ENCODE data around the gene ARMH1.
A peak's percentile ranks its signal among the peaks of the same experiment; 100 is the strongest.

Gene ARMH1

DNA sequence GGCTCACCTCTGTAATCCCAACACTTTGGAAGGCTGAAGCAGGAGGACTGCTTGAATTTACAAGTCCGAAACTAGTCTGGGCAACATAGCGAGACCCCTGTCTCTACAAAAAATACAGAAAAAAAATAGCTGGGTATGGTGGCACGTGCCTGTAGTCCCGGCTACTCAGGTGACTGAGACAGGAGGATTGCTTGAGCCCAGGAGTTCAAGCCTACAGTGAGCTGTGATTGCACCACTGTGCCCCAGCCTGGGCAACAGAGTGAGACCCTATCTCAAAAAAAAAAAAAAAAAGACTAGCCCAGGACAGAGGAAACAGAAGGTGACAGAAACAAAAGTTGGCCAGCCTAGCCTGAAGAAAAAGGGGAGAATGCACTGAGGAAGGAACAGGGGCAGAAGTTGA is 21.2 kb downstream of the ARMH1 start:
- 0 out of 2 replicates have a peak, but pooled peaks cover 2% of the 10 kb centered on the region for H3K4me1 ChIP-seq (ENCODE audit: control insufficient read depth, insufficient read depth, low read length)
- ChIA-PET POLR2A (no interaction called here), CTCF (no interaction called here)
- no peak overlapping the region for H3K4me3 ChIP-seq (ENCODE audit: low read depth, low read length)
- no peak overlapping the region for H3K27ac ChIP-seq (ENCODE audit: extremely low read depth, low read depth, low read length)
- no peaks in the 10 kb centered on the region for H3K9me3 ChIP-seq (ENCODE audit: control insufficient read depth, insufficient read depth, low read depth, low read length)
- H3K36me3 ChIP-seq (ENCODE audit: control insufficient read depth in 2 of 2, insufficient read depth in 1 of 2, low read length in 2 of 2) = no peaks in the 10 kb centered on the region
- TF ChIP-seq, protein P1, sequence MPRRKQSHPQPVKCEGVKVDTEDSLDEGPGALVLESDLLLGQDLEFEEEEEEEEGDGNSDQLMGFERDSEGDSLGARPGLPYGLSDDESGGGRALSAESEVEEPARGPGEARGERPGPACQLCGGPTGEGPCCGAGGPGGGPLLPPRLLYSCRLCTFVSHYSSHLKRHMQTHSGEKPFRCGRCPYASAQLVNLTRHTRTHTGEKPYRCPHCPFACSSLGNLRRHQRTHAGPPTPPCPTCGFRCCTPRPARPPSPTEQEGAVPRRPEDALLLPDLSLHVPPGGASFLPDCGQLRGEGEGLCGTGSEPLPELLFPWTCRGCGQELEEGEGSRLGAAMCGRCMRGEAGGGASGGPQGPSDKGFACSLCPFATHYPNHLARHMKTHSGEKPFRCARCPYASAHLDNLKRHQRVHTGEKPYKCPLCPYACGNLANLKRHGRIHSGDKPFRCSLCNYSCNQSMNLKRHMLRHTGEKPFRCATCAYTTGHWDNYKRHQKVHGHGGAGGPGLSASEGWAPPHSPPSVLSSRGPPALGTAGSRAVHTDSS (tag by site-specific recombination; IDR thresholded peaks at IDR 0.05) = no peak
- peak; percentile 87 for TF ChIP-seq ZNF121 (tag by site-specific recombination; IDR thresholded peaks at IDR 0.05)

DNA sequence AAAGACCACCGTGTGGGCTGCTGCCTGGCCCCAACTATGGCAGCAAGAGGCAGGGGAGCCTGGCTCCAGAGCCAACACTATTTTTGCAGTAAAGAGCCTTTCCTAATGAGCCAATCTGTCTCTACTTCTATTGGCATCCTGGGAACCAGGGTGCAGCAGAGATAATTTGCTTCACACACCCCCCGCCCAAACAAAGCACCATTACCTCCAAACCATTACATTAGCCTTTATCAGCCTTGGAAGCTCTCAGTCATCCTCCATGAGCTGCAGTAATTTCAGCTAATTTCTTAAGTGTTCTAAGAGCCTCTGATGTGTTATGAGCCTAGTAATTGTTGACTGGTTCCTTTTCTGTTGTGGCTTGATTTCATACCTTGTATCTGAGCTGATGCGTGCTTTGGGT is 21.6 kb downstream of the ARMH1 start:
- H3K36me3 ChIP-seq (ENCODE audit: control insufficient read depth in 2 of 2, insufficient read depth in 1 of 2, low read length in 2 of 2) = no peaks in the 10 kb centered on the region
- no peak overlapping the region for H3K4me3 ChIP-seq (ENCODE audit: low read depth, low read length)
- POLR2A ChIA-PET = interaction anchor here (1.2 to 1.3 kb wide), 2 partner anchors 11 to 607 kb away, joined by 4 to 10 read pairs; no protein-coding TSS in a partner anchor
- TF ChIP-seq ZNF223 (tag by site-specific recombination; IDR thresholded peaks at IDR 0.05) = no peak
- no peak for TF ChIP-seq ZNF155 (tag by site-specific recombination; IDR thresholded peaks at IDR 0.05)
- 0 out of 2 replicates have a peak, but pooled peaks have one; percentile 45 for TF ChIP-seq ZSCAN16 (tag by site-specific recombination; IDR thresholded peaks at IDR 0.05)
- no peak for TF ChIP-seq ZNF791 (tag by site-specific recombination; IDR thresholded peaks at IDR 0.05)
- 0 out of 2 replicates have a peak, but pooled peaks cover 2% of the 10 kb centered on the region for H3K4me1 ChIP-seq (ENCODE audit: control insufficient read depth, insufficient read depth, low read length)
- H3K9me3 ChIP-seq (ENCODE audit: control insufficient read depth, insufficient read depth, low read depth, low read length) = no peaks in the 10 kb centered on the region
- no peak overlapping the region for H3K27ac ChIP-seq (ENCODE audit: extremely low read depth, low read depth, low read length)
- CTCF ChIA-PET = interaction anchor here (1.0 to 1.3 kb wide), 2 partner anchors 12 to 43 kb away, joined by 5 to 7 read pairs; no protein-coding TSS in a partner anchor

- no peak overlapping the region for H3K27ac ChIP-seq (ENCODE audit: extremely low read depth, low read depth, low read length)
- no peaks in the 10 kb centered on the region for H3K36me3 ChIP-seq (ENCODE audit: control insufficient read depth in 2 of 2, insufficient read depth in 1 of 2, low read length in 2 of 2)
- POLR2A ChIA-PET = interaction anchor here (0.7 to 1.3 kb wide), 4 partner anchors 10 to 606 kb away, joined by 3 to 10 read pairs (median 4); partner anchors contain the start of gene RPS8
- no peak for TF ChIP-seq ZNF560 (tag by site-specific recombination; IDR thresholded peaks at IDR 0.05; ENCODE audit: borderline replicate concordance)
- TF ChIP-seq ZNF621 (tag by site-specific recombination; IDR thresholded peaks at IDR 0.05) = no peak
- TF ChIP-seq ZNF518A (tag by site-specific recombination; conservative IDR thresholded peaks at IDR 0.05; ENCODE audit: low read depth) = no peak
- H3K4me3 ChIP-seq (ENCODE audit: low read depth, low read length) = no peak overlapping the region
- 0 out of 2 replicates have a peak, but pooled peaks cover 2% of the 10 kb centered on the region for H3K4me1 ChIP-seq (ENCODE audit: control insufficient read depth, insufficient read depth, low read length)
- H3K9me3 ChIP-seq (ENCODE audit: control insufficient read depth, insufficient read depth, low read depth, low read length) = no peaks in the 10 kb centered on the region
- CTCF ChIA-PET = interaction anchor here (0.5 to 1.7 kb wide), 8 partner anchors 11 to 660 kb away, joined by 3 to 7 read pairs (median 4); partner anchors contain the start of gene RNU5D-1
Measured at GRCh38 chr1:44696789-44697345, 22.4 kb downstream of the ARMH1 start.

GRCh38 chr1:44698138-44698537 is 23.6 kb downstream of the ARMH1 start:
- Histone ChIP-seq H3K4me1 (ENCODE audit: control insufficient read depth, insufficient read depth, low read length) (0 out of 2 replicates have a peak, but pooled peaks cover 2% of the 10 kb centered on the region), H3K4me3 (ENCODE audit: low read depth, low read length) (no peak overlapping the region), H3K27ac (ENCODE audit: extremely low read depth, low read depth, low read length) (no peak overlapping the region), H3K36me3 (ENCODE audit: control insufficient read depth in 2 of 2, insufficient read depth in 1 of 2, low read length in 2 of 2) (no peaks in the 10 kb centered on the region), H3K9me3 (ENCODE audit: control insufficient read depth, insufficient read depth, low read depth, low read length) (no peaks in the 10 kb centered on the region)
- ChIA-PET POLR2A (no interaction called here), CTCF (interaction anchor here (1.1 to 1.7 kb wide), 3 partner anchors 9 to 18 kb away, joined by 4 to 8 read pairs (median 5); no protein-coding TSS in a partner anchor)
- TF ChIP-seq SALL2 (tag by site-specific recombination; IDR thresholded peaks at IDR 0.05; ENCODE audit: borderline replicate concordance) = no peak
- TF ChIP-seq ZNF488 (tag by site-specific recombination; IDR thresholded peaks at IDR 0.05) = no peak
- TF ChIP-seq ZNF558 (tag by site-specific recombination; IDR thresholded peaks at IDR 0.05) = no peak
- TF ChIP-seq PATZ1 (tag by site-specific recombination; IDR thresholded peaks at IDR 0.05) = no peak
- TF ChIP-seq PRDM6 (tag by site-specific recombination; IDR thresholded peaks at IDR 0.05) = no peak
- TF ChIP-seq ZNF155 (tag by site-specific recombination; IDR thresholded peaks at IDR 0.05) = no peak
- TF ChIP-seq ZNF292 (tag by site-specific recombination; IDR thresholded peaks at IDR 0.05; ENCODE audit: borderline replicate concordance, low read depth) = no peak

Measured in HEK293 (cell line).